GM12891 (cell line): ENCODE data around the gene NFIX.

Experiments
- DNase-seq: peaks from one replicate; pipeline ENCODE4 v3.0.0; 2011; ENCODE audit warnings: low spot score; ENCODE audit not compliant: insufficient read length
- FAIRE-seq: peaks from 2 replicates; lab custom pipeline; 2011; peaks lifted over from hg19 to GRCh38; lab: Jason Lieb, UNC
- PAX5 ChIP-seq: IDR thresholded peaks from 2 replicates; pipeline ENCODE4 v1.6.1; 2011; ENCODE audit warnings: low read length, moderate library complexity, mild to moderate bottlenecking; ENCODE audit not compliant: insufficient read depth, severe bottlenecking
- POLR2A ChIP-seq: IDR thresholded peaks from 2 replicates; pipeline ENCODE4 v1.6.1; 2011; ENCODE audit warnings: low read depth, low read length, control low read depth
- POLR2AphosphoS5 ChIP-seq: IDR thresholded peaks from 2 replicates; pipeline ENCODE4 v1.6.1; 2011; ENCODE audit warnings: low read depth, low read length, control low read depth
- POU2F2 ChIP-seq: IDR thresholded peaks from 2 replicates; pipeline ENCODE4 v1.6.1; 2011; ENCODE audit warnings: low read depth, mild to moderate bottlenecking, control low read depth, low read length, moderate library complexity
- SPI1 ChIP-seq: IDR thresholded peaks from 2 replicates; pipeline ENCODE4 v1.6.1; 2011; ENCODE audit warnings: low read depth, low read length, control low read depth
- TAF1 ChIP-seq: IDR thresholded peaks from 2 replicates; pipeline ENCODE4 v1.6.1; 2011; ENCODE audit warnings: low read depth, low read length, control low read depth

Gene NFIX

DNA sequence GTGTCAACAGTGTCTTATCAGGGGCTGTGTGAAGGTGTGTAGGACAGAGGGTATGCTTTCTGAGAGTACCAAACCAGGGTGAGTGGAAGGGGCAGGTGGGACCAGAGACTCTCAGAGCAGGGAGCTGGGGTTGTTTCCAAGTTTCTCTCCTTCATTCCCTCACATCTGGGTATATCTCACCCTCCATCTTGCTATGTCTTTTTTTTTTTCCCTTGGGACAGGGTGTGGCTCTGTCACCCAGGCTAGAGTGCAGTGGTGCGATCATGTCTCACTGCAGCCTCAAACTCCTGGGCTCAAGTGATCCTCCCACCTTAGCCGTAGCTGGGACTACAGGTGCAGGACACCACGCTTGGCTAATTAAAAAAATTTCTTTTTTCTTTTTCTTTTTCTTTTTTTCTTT is 15.3 kb upstream of the NFIX start:
- DNase-seq, result no peak
- no peak for FAIRE-seq
- TF ChIP-seq POLR2AphosphoS5 (no peak), TAF1 (no peak), PAX5 (no peak), SPI1 (no peak), POU2F2 (no peak), POLR2A (no peak)

DNA sequence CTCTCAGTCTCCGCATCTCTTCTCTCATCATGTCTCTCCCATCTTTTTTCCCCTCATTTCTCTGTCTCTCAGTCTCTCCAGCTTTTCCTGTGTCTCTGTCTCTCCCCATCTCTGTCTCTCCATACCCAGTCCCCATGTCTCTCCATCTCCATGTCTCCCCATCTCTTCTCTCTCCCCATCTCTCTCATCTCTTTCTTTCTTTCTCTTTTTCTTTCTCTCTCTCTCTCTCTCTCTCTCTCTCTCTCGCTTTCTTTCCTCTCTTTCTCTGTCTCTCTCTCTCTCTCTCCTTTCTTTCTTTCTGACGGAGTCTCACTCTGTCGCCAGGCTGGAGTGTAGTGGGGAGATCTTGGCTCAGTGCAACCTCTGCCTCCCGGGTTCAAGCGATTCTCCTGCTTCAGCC is 12.6 kb upstream of the NFIX start:
- no peak for FAIRE-seq

DNA sequence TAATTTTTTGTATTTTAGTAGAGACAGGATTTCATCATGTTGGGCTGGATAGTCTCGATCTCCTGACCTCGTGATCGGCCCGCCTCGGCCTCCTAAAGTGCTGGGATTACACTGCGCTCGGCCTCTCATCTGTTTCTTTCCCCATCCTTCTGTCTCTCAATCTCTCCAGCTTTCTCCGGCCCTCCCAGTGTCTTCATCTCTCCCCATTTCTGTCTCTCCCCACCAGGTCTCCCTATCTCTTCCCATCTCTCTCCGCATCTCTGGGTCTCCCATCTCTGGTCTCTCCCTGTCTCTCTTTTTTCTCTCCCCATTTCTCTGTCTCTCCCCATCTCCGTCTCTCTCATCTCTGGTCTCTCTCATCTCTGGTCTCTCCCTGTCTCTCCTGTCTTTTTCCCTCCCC is 12.2 kb upstream of the NFIX start:
- FAIRE-seq, result no peak
- TF ChIP-seq POU2F2 (no peak), POLR2AphosphoS5 (no peak), SPI1 (no peak), POLR2A (no peak), TAF1 (no peak), PAX5 (no peak)
- no peak for DNase-seq

More for the DNA sequence above, 12.6 kb upstream of the NFIX start:
- DNase-seq, result no peak
- TF ChIP-seq SPI1 (no peak), POLR2AphosphoS5 (no peak), POU2F2 (no peak), PAX5 (no peak), TAF1 (no peak), POLR2A (no peak)

DNA sequence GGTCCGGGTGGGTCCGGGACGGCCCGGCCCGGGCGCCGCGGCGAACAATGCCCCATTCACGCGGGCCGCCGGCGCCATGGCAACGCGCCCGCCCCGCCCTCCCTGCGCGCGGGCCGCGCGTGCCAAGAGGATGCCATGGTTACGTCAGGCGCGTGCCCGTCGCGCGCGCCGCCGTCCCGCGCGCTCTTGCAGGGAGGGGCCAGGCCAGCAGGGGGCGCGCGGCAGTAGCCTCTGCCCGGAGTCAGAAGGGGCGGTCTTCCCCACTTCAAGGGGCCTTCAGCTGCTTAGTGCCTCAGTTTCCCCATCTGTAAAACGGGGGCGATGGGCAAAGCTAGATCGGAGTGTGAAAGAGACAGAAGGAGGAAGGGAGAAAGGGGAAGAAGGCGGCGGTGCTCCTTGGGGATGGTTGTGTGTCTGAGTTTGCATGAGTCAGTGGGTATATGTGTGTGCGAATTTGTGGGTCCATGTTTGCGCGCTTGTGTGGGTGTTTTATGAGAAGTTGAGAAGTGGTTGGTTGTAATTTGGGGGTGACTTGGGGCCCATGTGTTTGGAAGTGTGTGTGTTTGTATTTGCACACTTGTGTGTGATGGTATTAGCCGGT is 11.6 kb upstream of the NFIX start:
- DNase-seq (peak; percentile 90), FAIRE-seq (peak; percentile 98)
- TF ChIP-seq PAX5, result peak; percentile 11
- no peak for TF ChIP-seq POLR2AphosphoS5

DNA sequence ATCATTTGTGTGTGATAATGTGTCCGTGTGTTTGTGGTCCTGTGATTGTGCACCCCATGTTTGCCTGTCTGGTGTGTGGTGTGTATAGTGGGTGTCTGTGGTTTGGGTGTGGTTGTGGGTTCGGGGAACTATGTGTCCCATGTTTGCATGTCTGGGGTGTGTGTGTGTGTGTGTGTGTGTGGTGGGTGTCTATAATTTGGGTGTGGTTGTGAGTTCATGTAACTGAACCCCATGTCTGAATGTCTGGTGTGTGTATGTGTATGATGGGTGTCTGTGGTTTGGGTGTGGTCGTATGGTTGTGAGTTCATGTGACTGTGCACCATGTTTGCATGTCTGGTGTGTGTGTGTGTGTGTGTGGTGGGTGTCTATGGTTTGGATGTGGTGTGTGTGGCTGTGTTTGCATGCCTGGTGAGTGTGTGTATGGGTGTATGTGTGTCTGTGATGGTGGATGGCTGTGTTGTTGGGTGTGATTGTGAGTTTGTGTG is 11.1 kb upstream of the NFIX start:
- peak; percentile 81 for FAIRE-seq
- no peak for DNase-seq
- no peak for TF ChIP-seq PAX5
- TF ChIP-seq POLR2AphosphoS5, result no peak
- TF ChIP-seq POLR2A, result no peak
- no peak for TF ChIP-seq SPI1
- TF ChIP-seq TAF1, result no peak
- TF ChIP-seq POU2F2, result no peak

DNA sequence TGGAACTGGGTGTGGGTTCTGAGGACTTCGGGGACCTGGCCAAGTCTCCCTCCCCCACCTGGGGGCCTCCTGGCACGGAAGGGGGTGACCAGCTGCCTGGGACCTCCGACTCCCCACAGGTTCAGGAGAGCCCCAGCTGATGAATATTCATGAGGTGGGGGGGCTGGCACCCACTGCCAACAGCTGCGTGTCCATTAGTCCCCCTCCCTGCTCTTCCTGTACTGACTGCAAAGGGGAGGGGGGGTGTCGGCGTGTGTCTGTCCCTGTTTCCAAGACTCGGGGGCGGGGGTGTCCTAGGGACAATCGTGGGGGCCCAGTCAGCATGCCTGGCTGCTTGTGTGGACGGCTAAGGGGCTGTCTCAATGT is 10.6 kb upstream of the NFIX start:
- no peak for TF ChIP-seq POLR2A
- TF ChIP-seq POU2F2, result peak; percentile 95
- DNase-seq (no peak), FAIRE-seq (no peak)

DNA sequence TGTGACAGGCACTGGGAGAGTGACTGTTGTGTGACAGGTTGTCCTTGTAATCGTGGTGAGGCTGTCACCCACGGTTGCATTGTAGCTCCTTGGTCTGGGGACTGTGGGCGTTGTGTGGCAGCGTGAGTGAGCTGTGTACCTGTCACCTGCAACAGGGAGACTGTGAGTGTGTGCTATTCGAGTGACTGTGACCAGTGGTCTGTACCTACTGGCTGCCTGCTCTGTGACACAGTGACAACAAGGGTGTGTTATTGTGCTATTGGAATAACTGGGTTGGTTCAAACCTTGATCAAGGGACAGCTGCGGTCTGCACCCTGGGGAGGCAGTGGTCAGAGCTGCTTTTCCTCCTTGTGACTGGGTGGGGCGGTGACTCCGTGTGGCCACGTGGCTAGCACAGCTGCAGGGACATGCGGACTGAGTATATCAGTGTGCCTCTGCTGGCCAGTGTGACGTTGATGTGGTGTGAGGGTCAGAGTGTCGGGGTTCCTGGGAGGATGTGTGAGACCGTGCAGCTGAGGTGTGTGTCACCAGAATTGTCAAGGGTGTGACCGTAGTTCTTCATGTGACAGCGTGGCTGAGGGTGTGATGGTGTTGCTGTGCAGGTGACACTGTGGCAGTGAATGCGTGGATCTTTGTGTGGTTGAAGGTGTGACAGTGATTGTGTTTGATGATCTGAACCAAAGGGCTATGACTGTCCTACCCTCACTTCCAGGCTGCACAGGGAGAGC is 10.1 kb upstream of the NFIX start:
- FAIRE-seq (peak; percentile 62), DNase-seq (no peak)
- no peak for TF ChIP-seq POLR2A
- TF ChIP-seq POLR2AphosphoS5, result no peak

DNA sequence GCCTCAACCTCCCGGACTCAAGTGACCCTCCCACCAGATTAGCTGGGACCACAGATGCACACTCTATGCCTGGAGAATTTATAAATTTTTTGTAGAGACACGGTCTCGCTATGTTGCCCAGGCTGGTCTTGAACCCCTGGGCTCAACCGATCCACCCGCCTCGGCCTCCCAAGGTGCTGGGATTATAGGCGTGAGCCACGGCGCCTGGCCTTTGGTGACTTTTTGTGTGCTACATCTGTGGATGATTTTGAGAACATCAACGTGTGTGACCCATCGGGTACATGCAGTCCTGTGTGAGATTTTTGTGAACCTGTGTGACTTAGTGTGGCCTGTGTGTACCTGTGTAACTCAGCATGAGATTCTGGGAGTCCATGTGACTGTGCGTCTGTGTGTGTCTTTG is 8.5 kb upstream of the NFIX start:
- TF ChIP-seq POU2F2, result no peak
- no peak for TF ChIP-seq SPI1
- TF ChIP-seq POLR2AphosphoS5, result no peak
- TF ChIP-seq TAF1, result no peak
- FAIRE-seq, result no peak
- DNase-seq, result no peak

DNA sequence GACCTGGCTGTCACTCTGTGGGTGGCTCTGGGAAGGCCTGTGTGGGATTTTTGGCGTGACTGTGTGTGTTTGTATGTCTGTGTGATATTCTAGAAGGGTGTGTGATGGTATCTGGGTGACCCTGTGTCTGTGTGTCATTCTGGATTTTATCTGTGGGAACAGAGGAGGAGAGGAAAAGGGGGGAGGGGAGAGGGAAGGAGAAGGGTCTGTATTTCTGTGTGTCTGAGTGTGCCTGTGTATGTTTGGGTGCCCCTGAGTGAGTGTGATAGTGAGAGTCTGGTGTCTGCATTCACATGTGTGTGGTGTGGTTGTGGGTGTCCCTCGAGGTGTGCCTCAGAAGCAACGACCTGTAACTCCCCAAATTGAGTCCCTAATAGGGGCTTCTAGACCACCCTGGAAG is 8.1 kb upstream of the NFIX start:
- TF ChIP-seq PAX5, result no peak
- TF ChIP-seq POLR2A, result no peak
- no peak for TF ChIP-seq POLR2AphosphoS5
- TF ChIP-seq SPI1, result no peak
- TF ChIP-seq TAF1, result no peak
- TF ChIP-seq POU2F2, result no peak
- no peak for FAIRE-seq
- no peak for DNase-seq

DNA sequence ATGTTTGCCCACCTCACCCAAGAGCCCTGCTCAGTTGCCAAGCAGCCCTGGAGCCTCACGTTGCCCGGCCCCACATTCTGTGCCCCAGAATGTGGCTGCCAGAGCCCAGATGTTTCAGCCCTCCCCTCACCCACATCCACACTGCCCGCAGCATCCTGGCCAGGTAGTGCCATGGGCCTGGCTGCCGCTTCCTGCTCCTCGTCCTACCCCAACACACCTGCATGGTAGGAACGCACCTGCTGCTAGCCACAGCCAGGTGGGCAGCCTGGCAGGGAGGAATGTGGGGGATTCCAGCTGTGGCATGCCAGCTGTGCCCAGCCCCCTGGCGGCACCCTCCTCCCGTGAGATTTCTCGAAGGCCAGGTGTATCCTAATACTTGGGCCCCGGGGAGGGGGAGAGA is 7.5 kb upstream of the NFIX start:
- DNase-seq (no peak), FAIRE-seq (no peak)
- TF ChIP-seq POU2F2 (no peak), POLR2AphosphoS5 (no peak), POLR2A (no peak), TAF1 (no peak), SPI1 (no peak), PAX5 (no peak)
